Embryonic facial prominence (tissue), 1 donor: ENCODE results near the gene MCUR1.
"Not testable (repeated sequence)": the region's sequence is repeated elsewhere in the genome, so short reads cannot be mapped to it uniquely, and the experiment has no call there.

Experiments used
- DNase-seq: peaks from one replicate; pipeline ENCODE4 v3.0.0-alpha.2; 2016; ENCODE audit errors: extremely low spot score

Gene MCUR1

DNA sequence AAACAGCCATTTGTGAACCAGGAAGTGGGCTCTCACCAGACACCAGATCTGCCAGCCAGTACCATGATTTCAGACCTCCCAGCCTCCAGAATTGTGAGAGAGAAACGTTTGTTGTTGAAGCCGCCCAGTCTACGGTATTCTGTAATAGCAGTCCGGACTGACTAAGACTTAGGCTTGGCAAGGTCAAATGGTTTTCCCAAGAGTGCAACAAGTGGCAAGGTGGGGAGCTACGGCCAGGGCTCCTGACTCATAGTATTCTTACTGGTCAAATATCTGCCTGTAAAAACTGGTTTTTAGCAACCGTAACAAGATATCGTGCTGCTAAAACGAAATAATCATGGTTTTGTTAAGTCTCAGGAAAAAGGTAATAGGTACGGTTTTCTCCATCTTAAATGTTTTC, 37.8 kb downstream of the MCUR1 start:
- no peak for DNase-seq

GRCh38 chr6:13775466-13775865, 38.9 kb downstream of the MCUR1 start:
- not testable (repeated sequence) for DNase-seq

- not testable (repeated sequence) for DNase-seq
These were observed 41.9 kb downstream of the MCUR1 start for GRCh38 chr6:13772358-13773030.

- no peak for DNase-seq
These were observed 44.7 kb downstream of the MCUR1 start for GRCh38 chr6:13769655-13770053.

DNA sequence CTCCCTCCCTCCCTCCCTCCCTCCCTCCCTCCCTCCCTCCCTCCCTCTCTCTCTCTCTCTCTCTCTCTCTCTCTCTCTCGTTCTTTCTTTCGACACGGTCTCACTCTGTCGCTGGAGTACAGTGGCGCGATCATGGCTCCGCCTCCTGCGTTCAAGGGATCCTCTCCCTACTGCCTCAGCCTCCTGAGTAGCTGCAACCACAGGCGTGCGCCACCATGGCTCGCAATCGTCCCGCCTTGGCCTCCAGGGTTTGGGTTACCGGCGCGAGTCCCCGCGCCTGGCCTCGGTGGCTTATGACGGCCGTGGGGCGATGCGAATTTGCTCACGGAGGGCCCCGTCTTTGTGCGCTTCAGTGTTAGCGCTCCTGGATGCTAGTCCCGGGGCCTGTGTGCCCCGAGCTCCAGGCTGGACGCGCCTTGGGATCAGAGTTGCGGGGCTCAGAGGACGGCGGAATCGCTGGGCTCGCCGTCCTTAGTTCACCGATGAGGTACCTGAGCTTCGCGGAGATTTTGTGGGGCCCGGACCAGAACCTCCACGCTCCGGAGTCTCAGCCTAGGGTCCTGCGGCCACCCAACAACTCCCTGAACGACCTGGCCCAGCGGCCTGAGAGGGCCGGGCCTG, 45.2 kb downstream of the MCUR1 start:
- DNase-seq: no peak

GRCh38 chr6:13767121-13767808, 47.1 kb downstream of the MCUR1 start:
- DNase-seq: no peak

DNA sequence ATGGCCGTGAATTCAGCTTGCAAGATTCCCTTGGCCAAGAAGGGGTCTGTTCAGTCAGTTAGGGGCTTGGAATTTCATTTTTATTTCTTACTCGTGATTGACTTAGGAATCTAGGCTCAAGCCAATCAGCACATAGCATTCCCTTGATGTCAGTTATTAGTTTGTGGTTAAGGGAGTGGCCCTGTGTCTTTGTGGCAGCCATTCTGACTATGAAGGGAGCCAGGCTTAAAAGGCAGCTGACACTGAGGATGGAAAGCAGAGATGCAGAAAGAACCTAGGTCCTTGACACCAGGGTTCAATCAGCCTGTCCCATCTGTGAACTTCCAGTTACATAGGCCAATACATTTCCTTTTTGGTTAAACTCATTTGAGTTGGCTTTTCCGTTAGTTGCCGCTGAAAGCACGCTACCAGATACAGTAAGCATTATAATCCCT, 48.1 kb downstream of the MCUR1 start:
- DNase-seq: peak; percentile 58

DNA sequence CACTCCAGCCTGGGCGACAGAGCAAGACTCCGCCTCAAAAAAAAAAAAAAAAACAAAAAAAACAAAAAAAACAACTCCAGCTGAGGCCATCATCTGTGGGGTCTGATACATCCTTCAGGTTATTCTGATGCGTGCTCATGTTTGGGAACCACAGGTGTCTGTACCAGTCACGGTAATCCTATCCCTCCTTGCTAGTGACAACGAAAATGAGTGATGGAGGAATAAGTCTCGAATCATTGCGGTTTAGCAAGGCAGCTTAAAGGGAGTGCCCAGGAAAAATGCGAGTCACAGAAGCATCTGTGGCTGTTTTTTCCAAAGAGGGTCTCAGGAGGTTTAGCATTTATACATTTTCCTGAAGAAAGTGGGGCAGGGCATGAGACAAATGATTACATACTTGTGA, 48.8 kb downstream of the MCUR1 start:
- DNase-seq: peak; percentile 30

GRCh38 chr6:13764996-13765395, 49.4 kb downstream of the MCUR1 start:
- no peak for DNase-seq

- DNase-seq: no peak
These were observed 50.5 kb downstream of the MCUR1 start for GRCh38 chr6:13763740-13764381.

- peak; percentile 76 for DNase-seq
These were observed 51.5 kb downstream of the MCUR1 start for GRCh38 chr6:13762611-13763441.

GRCh38 chr6:13761361-13762036, 52.9 kb downstream of the MCUR1 start:
- DNase-seq: no peak

DNA sequence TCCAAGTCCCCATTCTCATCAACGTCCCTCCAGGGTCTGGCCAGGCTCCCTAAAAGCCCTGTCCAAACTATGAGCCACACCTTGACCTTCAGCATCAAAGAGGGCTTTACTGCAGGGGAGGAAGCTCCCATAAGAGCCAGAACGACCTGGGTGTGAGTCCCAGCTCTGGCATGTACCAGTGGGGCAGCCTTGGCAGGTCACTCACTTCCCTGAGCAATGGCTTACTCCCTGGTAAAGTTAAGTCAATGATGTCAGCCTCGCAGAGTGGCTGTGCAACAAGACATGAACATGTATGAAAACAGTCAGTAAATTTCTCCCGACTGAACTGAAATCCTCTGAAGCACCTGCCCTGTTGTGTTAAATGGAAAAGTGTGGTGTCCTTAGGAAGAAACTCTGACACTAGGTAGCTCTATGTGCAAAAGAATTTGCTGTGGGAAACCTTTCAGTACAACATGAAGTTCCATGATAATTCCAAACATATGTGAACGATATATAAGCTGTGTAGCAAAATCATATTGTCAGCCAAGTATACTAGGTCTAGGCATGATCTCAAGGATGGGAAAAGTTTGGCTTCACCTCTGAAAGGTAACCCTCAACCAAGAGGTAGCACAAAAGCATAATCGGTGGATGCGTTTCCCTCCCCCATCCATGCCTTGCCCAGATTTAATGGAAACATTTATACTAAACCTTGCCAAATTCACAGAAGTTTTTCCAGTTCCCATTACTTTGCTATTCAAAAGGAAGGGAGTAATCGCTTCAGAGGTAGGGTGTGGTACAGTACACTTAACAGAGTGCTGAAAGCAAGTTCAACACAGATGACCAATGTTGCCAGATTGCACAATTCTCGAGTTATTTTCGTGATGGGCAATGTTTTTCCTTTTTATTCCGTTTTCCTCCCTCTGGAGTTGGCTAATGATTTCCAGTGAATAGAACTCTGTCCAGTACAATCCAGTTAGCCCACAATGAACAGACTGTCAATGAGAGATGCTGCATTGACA, 53.8 kb downstream of the MCUR1 start:
- peak; percentile 50 for DNase-seq

DNA sequence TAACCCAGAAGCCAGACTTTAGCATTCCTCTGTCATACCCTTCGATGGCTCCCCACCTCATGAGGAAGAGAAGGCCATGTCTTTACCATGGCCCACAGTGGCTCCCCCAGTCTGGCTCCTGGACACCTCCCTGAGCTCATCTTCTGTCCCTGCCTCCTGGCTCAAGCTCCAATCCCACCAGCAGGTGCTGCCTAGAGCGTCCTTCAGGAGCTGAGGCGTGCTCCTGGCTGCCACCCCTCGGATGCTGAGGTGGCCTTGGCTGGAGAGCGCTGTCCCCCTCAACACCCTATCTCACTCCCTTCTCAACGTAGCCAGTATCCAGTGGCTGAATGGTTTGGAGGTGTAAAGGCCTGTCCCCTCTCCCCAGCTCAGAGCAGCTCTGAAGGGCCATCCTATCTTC, 55.3 kb downstream of the MCUR1 start:
- no peak for DNase-seq

DNA sequence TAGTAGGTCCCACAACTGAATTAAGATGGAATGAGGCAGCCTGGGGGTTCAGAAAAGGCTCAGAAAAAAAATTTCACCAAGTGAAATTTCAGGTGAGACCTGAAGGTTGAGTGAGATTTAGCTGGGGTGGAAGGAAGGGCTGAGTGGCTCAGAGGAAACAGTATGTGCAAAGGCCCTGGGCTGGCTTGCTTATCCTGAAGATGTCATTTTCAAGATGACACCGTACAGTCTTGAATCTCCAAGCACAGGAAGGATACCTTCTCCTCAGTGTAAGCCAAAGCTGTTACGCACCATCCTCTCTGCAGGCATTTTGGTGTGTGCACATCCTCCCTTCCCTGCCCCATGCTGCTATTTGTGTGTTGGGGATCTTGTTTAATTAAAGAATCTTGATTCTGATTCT, 59.7 kb downstream of the MCUR1 start:
- DNase-seq: no peak

DNA sequence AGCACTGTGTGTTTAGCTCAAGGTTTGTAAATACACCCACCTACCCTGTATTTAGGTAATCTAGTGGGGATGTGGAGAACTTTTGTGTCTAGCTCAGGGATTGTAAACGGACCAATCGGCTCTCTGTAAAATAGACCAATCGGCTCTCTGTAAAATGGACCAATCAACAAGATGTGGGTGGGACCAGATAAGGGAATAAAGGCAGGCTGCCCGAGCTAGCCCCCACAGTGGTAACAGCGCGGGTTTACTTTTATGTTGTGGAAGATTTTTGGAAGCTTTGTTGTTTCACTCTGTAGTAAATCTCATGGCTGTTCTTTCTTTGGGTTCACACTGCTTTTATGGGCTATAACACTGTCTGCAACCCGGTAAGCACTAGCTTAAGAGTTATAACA, 70.6 kb downstream of the MCUR1 start:
- DNase-seq: no peak

DNA sequence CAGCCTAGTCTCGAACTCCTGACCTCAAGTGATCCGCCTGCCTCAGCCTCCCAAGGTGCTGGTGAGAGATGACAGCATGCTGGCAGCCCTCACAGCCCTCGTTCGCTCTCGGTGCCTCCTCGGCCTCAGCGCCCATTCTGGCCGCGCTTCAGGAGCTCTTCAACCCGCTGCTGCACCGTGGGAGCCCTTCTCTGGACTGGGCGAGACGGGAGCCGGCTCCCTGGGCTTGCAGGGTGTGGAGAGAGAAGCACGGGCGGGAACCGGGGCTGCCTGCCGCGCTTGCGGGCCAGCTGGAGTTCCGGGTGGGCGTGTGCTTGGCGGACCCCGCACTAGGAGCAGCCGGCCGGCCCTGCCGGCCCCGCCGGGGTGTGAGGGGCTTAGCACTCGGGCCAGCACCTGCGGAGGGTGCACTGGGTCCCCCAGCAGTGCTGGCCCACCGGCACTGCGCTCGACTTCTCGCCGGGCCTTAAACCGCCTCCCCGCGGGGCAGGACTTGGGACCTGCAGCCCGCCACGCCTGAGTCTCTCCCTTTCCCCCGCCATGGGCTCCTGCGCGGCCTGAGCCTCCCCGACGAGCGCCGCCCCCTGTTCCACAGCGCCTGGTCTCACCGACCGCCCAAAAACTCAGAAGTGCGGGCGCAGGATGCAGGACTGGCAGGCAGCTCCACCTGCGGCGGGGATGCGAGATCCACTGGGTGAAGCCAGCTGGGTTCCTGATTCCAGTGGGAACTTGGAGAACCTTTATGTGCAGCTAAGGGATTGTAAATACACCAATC, 71.2 kb downstream of the MCUR1 start:
- DNase-seq: no peak

DNA sequence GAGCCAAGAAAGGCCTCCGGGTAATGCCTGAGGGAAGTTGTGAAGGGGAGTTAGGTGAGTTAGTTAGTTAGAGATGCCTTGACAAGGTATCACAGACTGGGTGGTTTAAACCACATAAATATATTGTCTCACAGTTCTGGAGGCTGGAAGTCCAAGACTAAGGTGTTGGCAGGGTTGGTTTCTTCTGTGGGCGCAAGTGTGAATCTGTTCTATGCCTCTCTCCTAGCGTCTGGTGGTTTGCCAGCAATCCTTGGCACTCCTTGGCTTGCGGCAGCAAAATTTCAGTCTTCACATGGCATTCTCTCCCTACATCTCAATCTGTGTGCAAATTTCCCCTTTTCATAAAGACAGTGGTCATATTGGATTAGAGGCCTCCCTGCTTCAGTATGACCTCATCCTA, 73.0 kb downstream of the MCUR1 start:
- DNase-seq: no peak
